NCI-H146 treated with DMSO at 0.1 percent for 48 hours (cell line): ENCODE measurements around the gene SLC44A3.

Source experiments
- DNase-seq: peaks from one replicate; lab custom pipeline; 2025; ENCODE audit not compliant: unreplicated experiment; lab: John Stamatoyannopoulos, UW

Gene SLC44A3

DNA sequence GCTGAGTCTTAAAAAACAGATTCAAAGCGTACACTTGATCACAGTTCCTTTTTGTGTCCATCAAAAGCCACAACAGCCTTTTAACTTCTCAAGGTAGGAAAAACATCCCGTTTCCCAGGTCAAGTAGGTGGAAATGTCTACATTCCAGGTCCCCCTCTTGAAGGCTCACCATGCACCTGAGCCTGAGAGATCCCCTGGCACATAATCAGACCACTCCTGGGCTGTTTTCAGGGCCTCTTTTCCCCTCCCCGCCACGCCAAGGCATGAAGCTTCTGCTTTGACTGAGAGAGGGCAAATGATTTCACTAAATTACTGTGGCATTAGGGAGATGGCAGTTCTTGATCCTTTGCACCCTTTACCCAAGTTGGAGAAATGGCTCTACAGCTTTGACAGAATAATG lies 85.0 kb downstream of the SLC44A3 start:
- DNase-seq: no peak

DNA sequence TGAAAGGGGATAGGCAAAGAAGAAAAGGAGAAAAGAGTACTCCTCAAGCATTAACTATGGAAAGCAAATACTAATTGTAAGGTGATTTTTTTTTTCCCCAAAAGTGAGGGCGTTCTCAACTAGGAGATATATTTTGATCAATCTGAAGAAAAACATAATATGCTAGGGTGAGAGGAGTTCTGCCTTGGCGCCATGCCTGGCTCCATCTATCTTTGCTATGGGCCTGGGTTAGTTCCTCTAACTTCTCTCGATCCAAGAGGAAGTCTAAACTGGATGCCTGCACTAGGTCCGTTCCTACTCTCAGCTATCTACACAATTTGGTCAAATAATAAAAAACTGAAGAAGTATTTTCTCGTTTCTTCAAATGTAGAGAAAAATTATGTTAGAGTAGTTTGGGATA lies 86.2 kb downstream of the SLC44A3 start:
- DNase-seq: no peak

DNA sequence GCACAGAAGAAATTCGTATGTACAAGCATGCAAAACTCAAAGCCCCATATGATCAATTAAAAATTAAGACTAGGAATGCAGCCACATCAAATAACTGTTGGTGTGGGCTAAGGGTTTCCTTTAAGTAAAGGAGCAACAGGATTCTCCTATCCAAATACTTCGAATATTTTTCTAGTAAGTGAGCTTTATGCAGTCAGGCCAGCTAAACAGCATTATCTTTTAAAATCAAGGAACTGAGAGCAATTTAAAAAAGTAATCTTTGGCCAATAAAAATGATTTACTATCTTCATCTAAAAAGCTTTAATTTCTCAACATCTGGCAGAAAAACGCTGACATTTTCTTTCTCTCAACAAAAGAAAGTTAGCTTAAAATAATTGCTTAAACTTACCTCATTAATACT lies 87.0 kb downstream of the SLC44A3 start:
- DNase-seq: no peak

DNA sequence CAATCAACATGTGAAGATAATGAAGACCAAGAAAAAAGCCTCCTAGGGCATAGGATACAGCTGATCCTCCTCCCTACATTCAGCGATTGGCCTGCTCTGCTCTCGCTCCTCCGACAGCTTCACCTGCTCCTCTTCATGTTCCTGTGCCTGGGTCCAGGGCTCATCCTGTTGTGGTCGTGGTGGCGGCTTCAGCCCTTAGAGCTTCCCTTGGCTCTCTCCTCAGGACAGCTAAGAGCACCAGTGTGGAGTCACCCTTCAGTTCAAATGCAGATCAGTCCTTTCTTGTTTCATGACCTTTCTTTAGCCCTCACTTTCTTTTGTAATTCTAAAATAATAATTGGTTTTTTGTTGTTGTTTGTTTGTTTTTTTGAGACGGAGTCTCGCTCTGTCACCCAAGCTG lies 88.0 kb downstream of the SLC44A3 start:
- DNase-seq: no peak

DNA sequence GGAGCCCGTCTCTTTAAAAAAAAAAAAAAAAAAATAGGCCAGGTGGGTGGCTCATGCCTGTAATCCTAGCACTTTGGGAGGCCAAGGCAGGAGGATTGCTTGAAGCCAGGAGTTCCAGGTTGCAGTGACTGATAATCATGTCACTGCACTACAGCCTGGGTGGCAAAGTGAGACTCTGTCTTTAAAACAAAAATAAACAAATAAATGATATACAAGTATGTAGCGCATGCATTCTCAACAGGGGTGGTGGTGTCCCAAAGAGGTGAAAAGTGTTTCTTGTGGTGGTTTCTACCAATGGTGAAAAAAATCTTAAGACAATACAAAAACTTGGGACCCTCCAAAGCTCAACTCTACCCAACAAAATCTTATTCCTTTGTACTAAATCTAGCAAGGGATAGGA lies 88.8 kb downstream of the SLC44A3 start:
- DNase-seq: no peak

DNA sequence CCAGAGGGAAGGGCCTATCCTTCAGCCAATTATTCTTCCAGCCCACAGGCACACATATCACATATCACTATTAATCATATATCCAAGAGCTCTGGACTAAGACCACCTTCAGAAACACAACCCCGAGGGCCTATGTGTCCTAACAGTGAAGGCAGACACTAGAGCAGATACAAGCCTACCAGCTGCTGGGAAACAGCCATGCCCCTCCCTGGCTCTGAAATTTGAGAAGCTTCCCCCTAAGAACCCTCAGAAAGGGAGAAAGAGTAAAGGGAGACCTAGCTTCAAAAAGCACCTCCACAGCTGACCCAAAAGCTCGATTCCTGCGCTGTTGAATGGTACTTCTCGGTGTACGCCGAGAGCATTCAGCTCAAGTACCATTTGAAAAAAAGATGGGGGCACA lies 89.3 kb downstream of the SLC44A3 start:
- no peak for DNase-seq

DNA sequence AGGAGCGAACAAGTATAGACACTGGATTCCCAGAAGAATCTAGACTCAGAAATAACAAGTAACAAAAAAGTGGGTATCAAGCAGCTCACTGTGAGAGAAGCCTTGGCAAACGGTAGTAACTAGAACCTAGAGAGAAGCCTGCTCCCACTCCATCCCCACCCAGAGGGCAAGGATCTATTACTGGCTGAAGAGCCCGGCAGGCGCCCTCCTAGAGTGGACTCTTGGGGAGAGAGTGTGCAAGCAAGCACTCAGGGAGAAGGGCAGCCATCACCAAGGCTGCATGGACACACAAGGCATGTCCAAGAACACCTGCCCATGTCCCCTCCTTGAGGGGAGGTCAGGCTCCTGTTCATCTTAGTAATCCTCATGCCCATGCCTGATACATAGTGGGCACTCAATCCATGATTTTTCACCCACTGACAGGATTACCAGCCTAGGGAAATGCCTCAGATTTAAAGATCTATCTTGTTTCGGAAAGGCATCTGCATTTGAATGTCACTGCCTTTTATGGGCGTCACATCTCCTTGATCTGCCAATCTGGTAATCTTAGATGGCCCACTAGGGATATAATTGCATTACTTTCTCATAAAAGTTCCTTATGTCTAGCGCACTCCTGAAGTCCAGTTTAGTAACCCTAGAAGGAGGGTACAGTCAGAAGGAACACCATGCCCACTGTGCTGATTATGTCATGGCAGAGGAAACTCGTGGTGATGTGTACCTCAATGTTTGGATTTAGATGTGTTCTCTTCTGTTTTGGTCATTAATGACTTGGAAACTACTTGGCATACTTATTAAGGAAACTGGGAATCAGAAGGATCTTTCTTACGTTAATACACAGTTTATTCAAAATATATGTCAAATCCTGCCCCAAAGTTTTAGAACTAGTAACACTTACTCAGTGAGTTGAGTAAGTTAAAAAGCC lies 92.4 kb downstream of the SLC44A3 start:
- DNase-seq: no peak

DNA sequence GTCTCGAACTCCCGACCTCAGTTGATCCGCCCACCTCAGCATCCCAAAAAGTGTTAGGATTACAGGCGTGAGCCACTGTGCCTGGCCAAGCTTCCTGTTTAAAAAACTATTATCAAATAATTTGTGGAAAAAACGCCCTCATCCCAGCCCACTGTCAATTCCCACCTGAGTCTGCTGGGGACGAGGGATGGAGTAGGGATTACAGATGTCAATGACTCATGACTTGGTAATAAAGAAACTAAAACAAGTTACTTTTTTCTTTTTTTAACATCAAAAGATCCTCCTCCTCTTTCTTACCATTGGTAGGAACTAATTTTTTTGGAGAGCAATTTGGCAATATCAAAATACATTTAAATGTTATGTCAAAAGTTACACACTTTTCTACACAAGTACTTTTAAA lies 97.1 kb downstream of the SLC44A3 start:
- no peak for DNase-seq

DNA sequence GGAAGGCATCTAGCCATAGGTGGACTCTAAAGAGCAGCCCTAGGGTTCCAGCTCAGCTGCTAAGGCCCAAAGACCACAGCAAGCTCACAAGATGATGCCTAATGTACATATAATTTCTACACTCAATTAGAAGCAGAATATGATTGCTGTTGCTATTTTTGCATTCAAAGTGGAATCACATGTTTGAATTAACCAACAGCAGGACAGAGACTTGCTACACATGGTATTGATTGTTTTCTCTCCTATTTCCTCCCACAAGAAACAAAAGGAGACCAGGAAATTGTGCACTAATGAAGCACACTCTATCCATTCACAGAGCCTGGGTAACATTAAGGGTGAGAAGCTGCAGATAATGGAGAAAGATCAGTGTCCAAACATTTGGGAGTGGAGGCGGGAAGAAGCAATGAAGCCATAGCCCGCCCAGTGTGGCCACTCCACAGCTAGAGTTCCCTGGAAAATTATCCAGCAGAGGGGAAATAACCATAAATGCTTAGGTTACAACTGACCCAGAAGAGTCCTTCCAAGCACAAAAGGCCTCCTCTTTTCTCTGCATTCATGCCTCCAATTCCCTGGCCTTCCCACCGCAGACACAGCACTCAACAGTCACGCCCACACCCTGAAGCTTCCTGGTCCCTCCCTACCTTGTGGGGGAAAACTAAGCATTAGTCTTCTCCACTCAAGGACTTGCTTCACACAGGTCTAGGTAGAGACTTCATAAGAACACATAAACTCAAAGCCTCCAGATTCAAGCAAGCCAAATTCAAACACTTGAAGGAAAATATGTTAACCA lies 99.3 kb downstream of the SLC44A3 start:
- peak; percentile 37 for DNase-seq

DNA sequence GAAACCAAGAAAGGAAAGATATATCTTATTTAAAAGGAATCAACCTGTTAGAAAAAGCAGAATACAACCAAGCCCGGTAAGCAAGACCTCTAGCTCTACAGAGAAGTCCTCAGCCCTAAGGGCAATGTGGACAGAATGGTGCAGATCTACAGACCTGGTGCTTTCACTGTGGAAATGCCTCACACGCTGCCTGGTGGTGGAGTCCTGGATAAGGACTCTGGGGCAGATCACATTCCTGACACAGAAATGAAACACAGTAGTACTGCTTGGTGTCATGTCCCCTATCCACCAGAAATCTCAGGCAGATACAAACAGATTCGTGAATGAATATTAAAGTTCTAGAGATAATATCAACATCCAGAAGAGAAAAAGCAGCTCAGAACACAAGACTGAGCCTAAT lies 99.9 kb downstream of the SLC44A3 start:
- no peak for DNase-seq

DNA sequence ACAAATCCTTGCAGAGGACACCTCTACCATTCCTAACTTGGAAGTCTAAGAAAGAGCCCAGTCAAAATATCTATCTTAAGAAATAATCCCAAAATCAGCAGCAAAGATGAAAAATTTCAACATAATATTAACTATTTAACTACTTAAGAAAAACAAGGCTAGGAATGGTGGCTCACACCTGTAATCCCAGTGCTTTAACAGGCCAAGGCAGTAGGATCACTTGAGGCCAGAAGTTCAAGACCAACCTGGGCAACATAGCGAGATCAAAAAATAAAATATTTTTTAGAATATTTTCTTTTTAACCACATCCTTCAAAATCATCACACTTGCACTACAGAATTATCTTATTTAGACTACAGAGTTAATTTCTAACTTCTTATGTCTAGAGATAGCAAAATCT lies 101.8 kb downstream of the SLC44A3 start:
- DNase-seq: no peak

DNA sequence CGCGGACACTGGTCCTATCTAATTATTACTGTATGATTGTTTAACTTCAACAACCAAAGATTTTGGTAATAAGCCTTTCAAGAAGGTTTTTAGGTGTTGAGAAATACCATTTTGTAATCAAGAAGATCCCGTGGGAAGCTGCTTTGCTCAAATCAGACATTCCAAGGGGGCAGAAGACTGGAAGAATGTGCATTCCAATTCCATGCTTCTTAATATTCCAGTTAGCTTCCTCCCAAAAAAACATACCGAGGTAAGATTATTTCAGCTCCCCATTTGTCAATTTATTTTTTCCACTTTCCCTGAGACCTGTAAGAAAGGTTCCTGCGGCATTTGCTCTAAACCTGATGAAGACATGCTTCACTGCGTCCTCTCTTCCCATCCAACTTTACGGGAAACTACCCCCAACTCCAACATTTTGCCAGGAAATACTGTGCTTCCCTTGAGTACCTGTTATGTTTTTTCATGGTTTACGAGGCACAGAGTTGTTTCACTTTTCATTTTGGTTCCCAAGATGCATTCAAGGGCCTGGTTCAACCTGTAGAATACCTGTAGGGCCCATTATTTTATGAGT lies 102.7 kb downstream of the SLC44A3 start:
- no peak for DNase-seq

DNA sequence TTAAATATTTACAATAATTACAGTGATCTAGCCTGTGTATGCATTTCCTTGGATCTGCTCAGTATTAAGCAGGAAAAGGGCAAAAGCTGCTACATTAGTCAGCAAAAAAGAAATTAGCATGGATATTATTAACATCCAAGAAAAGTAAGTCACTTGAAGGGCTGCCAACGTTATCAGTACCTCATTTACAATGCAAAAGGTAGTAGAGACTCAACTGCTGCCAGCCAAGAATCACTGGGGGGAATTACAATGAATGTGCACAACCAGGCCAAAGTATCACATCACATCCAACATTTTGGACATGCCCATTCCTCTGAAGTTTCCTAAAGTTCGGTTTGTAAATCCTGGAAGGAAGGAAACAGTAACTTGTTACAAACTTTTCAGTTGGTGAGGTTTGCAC lies 104.8 kb downstream of the SLC44A3 start:
- no peak for DNase-seq

DNA sequence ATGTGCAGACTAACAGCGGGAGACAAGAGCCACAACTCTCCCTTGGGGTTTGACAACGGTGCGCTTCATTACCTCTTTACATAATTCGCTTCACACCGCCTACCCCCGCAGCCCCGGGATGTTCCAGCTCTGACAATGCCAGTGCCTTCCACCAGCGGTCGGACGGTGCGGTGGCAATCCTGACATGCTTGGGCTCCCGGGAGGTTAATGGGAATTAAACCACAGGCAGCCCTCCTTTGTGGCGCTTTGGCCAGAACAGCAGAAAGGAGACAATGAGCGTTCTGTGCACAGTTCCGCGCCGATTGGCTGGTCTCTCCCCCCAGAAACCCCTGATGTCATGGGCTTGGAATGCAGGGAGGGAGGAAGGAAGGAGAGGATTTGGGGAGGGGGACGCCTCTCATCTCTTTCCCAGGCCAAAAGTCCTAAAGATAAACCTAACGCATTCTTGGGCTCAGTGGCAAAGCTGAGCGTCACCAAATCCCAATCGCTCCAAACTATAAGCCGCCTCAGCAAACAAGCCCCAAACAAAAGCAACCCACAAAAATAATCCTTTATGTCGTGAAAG lies 105.5 kb downstream of the SLC44A3 start:
- DNase-seq: peak; percentile 28

DNA sequence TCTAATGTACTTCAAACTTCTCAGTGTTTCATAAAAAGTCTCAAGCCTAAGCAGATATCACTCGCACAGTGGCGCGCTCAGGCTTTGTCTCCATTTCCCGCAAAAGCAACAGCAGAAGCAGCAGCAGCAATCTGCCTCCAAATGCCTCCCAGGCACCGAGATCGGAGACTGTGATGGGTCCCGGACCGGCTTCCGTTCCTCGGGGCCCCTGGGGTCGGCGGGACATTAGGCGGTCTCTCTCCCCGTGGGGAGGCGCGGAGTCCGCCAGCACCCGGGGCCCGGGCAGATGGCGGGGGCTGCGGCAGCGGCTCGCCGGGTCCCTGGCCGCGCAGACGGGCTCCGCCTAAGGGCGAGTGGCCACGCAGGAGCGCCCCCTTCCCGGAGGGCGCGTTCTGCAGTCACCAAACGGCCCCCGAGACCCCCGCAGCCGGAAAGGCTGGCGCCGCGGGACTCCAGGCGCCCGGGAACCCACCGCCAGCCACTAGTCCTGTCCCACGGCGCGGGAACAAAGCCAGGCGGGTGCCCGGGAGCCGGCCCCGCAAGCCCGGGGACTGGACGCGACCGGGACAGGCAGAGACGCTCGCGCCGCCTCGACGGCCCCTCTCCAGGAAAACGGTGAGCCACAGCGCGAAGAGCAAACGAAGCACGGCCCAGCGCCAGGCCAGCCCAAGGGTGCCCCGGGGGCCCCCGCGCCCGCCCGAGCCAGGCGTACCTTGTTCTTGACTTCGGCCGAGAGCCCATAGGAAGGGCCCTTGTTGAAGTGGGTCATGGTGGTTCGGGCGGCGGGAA lies 106.2 kb downstream of the SLC44A3 start:
- DNase-seq: no peak

DNA sequence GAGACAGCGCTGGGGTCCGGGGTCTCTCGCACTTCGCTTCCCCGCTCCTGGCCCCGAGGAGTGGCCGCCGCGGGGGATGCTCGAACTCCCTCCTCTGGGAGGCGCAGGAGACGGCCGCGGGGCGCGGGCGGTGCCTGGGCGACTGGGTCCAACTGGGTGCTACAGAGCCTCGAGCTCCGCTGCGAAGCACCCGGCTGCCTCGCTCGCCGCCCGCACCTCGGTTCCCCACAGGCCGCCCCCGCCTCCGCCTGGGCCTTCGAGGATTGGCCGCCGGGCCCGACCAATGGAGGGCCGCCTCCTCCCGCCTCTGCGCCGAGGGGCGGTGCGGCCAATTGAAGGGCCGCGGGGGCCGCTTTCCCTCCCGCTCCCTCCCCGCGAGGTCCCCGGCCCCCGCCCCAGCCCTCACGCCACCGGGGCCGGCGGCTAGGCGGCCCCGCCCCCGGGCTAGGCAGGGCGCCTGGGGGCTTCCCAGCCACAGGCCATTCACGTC lies 106.8 kb downstream of the SLC44A3 start, which contains the start of gene CNN3:
TSS of gene CNN3 (minus strand) at position 196 of the 490 bp plus-strand sequence. CDS start 216 bp downstream, outside the sequence.
- DNase-seq: peak; percentile 82

DNA sequence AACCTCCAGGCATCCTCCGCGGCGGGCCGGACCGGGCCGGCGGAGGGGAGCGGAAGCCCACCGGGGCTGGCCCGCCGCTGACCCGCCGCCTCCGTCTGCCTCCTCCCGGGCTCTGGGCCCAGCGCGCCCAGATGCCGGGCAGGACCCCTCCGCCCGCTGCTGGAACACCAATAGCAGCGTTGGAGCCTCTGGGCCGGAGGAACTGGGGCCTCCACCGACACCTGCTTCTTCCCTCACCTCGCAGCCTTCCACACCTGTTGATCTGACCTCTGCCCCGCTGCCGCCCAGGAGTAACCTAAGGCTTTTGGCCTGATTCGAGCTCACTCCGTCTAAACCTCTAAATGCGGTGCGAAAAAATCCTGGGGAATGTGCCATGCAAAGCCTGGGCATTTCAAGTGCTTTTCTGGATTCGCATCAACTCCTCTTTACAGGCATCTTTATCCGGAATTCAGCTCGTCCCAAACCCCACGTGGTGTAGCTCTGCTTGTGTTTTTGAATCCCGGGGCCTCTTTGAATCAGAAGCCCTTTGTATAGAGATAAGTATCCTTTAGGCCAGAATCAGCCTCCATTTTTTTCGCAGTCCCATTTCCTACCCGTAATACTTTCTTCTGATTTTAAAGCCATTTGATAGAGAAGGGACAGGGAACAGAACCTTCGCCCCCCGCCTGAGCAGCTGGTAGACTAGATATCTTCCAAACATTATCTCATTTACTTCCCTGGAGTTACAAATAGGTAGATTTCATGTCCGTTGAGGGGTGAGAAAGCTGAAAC lies 107.4 kb downstream of the SLC44A3 start:
- DNase-seq: peak; percentile 74

DNA sequence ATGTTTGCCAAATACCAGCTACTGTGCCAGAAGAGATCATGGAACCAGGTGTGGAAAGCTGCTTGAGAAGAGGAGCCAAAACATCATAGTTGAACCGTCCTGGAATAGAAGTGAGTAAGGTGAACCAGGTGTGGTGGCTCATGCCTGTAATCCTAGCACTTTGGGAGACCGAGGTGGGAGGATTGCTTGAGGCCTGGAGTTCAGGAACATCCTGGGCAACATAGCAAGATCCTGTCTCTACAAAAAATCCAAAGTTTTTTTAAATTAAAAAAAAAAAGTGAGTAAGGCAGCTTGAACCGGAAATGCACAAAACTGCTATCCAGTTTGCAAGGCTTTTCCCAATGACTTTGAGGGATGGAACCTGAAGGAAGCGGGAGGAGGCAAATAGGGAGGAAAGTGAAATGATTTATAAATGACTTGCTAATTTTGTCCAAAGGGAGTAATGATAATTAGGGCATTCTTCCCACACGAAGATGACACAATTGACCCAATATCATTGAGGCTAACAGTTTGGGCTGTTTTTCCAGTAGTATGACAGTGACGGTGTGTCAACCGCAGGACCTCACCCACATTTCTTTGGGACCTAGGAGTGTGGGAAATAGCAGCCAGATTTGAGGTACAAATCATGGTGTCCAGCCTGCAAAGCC lies 108.3 kb downstream of the SLC44A3 start:
- DNase-seq: no peak
